ENCODE results near the gene BCO1.
A peak's percentile ranks its signal among the peaks of the same experiment; 100 is the strongest.

BCO1 gene

DNA sequence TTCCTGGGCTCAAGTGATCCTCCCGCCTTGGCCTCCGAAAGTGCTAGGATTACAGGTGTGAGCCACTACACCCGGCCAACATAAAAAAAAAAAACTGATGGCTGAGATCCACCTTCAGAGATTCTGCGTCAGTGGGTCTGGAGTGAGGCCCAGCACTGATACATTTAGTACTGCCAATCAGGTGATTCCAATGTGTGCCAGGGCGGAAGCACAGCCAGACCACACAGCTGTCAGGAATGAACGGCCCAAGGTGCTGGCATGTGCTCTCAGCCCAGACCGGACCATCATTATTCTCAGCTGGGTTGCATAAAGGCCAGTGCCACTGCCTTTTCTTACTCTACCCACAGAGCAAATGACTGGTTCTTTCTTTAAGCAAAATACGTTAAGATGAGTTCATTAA lies 1.2 kb upstream of the BCO1 start:
- DNase-seq: no peak

DNA sequence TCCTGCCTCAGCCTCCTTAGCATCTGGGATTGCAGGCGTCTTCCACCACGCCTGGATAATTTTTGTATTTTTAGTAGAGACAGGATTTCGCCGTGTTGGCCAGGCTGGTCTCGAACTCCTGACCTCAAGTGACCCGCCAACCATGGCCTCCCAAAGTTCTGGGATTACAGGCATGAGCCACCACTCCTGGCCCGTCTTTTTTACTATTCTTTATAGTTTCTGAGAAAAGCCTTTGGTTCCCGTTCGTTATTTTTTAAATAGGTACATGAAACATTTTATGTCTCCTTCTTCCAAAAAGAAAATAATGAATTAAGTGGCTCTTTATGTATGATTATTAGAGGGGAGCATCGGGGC lies 570 bp upstream of the BCO1 start:
- DNase-seq: no peak

DNA sequence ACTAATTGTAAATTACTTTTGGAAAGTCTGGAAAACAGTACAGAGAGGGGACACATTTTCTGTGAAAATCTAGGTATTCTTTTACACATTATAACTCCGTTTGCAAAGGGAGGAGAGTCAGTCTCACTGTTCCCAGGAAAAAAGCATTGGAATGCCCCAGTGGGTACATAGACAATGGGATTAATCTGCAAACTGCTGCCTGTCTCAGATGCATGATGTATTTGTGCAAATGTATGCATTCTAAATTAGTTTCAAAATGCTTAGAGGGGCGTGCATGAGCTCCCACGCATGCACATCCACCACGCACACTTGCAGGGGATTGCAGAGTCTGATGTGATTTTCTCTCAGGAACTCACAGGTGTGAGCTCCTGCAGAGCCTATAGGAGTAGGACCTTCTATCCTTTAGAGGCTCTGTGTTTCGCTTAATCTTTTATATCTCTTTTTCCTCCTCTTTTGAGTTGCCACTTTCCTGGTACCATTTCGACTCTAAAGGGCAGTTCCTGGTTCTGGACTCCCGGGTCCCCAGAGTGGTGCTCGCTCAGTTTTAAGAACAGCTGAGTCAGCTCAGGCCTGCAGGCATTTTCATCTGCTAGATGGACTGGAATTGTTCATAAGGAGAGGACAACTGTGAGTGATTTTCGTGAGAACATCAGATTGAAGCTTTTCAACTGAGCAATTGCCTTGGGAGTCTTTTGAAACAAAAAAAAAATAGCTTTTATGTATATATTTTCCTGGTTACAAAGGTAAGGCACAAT lies 1.1 kb downstream of the BCO1 start:
- no peak for DNase-seq

DNA sequence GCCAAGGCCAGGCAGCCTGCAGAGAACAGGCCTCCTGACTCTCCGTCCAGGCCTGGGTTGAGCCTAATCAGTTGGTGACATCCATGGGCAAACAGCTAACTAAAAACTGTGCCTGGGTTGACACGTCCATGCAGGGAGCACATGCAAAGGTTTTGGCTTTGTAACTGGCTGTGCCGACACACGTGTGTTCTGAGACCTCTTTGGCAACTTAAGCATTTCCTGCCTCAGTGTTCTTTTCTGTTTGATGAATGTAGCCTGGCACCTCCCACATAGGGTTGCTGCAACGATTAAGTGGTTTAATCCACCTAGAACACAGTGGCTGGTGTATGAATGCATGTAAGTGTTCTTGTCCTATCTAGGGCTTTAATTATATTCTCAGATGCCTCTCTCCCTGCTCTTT lies 3.2 kb downstream of the BCO1 start:
- DNase-seq: no peak

DNA sequence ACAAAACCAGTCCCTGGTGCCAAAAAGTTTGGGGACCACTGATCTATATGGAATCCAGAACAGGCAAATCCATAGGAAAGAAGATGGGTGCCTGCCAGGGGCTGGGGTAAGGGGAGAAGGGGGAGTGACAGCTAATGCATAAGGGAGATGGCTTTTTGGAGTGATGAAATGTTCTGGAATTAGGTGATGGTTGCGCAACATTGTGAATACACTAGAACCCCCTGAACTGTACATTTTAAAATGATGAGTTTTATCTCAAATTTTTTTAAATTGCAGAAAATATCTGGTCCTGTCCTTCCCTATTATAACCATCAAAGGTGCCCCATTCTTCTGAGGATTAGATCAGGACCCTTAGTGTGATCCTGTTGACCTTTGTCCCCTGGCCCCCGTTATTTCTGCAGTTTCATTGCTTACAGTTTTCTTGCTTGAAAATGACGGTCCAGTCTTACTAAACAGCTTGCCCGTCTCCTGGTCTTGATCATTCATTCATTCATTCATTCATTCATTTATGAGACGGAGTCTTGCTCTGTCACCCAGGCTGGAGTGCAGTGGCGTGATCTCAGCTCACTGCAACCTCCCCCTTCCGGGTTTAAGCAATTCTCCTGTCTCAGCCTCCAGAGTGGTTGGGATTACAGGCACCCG lies 4.6 kb downstream of the BCO1 start:
- DNase-seq: no peak

DNA sequence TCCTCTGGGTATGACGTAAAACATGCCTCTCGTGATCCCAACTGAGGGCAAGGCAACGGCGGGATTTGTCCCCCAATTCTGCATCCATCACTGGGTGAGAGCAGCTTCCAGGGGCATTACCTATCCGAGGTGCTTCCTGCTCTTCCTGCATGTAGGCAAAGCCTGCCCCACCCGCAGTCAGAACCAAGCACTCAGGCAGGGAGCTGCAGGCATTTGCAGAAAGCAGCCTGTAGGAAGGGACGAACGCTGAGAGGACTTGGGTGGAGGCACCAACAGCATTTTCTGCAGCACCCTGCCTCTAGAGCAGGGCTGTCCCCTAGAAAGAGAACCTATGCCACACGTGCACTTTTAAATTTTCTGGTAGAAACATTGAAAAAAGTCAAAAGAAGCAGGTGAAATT lies 5.5 kb downstream of the BCO1 start:
- no peak for DNase-seq

DNA sequence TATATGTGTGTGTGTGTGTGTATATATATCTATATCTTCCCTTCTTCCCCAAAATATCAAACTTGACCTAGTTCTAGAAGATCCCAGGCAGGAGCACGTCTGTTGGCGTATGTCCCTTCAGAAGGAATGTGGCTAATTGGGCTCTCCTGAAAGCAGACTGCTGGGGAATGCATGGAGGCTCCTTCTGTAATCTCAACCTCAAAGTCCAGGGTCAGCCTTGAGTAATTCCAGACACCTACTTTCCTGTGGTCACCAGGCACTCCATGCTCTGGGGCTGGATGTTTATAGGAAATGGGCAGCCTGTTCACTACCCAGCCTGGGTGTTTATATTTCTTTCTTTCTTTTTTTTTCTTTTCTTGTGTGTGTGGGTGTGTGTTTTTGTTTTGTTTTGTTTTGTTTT lies 13.4 kb downstream of the BCO1 start:
- DNase-seq: no peak

DNA sequence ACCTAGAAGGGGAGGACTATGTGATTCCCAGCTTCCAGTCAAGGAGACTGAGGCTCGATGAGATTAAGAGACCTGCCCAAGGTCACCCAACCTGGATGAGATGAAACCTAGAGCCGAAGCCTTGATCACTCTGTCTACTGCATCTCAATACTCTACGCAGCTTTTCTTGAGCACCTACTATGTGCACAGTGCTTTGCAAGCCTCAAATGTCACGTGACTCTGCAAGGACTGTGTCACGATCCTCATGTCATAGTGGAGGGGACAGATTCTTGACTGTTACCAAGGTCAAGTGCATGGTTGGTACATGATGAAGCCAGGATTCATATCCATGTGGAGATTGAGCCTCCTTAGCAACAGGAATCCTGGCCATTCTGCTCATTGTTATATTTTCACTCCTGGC lies 14.7 kb downstream of the BCO1 start:
- no peak for DNase-seq

DNA sequence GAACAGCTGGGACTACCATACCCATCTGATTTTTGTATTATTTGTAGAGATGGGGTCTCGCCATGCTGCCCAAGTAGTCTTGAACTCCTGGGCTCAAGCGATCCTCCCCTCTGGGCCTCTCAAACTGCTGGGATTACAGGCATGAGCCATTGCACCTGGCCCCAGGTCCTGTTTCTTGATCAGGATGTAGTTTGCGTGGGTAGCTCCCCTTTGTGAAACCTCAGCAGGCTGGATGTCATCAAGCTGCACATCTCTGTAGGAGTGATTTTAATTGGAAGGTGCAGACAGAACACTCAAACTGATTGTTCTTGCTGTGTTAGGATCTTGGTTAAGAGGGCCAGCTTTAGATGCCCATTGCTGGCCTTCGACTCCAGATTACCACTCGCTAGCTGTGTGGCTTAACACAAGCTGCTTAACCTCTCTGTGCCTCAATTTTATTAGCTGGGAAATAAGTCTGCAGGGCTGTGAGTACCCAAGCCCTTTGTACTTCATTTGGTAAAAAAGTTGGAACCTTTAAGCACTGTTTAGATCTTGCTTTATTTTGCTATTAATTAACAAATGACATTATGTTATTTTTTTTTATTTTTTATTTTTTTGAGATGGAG lies 16.5 kb downstream of the BCO1 start:
- no peak for DNase-seq

DNA sequence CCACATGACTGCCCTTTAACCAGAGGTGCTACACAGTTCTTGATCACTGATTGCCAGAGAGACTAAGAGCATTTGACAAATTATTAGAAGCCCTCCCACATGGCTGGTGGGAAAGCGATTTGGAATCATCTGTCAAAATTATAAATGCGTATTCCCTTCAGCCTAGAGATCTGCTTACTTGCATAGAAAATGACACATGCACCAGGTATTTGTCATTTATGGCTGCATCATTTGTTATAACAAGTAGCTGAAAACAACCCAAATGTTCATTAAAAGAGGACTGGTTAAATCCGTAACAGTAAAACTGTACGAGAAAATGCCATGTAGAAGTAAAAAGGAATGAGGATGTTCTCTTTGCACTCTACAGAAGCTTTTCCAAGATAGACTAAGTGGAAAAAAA lies 21.4 kb downstream of the BCO1 start:
- no peak for DNase-seq

DNA sequence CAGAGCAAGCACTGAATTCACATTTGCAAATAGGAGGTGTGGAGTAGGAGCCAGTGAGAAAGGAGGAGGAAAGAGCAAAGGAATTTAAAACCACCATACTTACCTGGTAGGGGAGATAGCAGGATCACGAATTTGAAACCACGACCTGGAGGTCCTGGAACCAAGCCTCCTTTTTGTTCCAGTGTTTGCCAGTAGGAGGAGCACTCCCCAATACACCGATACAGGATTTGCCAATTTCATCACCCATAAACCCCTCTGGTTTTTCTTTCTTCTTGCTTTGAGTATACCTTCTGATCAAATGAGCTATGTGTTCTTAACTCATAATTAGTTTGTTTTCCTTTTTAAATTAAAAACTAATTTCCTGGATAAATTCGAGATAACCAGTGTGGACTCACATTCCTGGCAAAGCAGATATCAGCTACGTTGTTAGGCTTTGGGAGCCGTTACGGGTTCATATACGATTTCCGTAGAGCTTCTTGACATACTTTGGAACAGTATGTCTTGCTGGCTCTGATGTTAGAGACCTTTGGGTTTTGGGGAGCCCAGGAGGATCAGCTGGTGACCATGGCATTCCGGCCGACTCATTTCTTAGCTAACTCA lies 22.7 kb downstream of the BCO1 start:
- DNase-seq: peak; percentile 20

DNA sequence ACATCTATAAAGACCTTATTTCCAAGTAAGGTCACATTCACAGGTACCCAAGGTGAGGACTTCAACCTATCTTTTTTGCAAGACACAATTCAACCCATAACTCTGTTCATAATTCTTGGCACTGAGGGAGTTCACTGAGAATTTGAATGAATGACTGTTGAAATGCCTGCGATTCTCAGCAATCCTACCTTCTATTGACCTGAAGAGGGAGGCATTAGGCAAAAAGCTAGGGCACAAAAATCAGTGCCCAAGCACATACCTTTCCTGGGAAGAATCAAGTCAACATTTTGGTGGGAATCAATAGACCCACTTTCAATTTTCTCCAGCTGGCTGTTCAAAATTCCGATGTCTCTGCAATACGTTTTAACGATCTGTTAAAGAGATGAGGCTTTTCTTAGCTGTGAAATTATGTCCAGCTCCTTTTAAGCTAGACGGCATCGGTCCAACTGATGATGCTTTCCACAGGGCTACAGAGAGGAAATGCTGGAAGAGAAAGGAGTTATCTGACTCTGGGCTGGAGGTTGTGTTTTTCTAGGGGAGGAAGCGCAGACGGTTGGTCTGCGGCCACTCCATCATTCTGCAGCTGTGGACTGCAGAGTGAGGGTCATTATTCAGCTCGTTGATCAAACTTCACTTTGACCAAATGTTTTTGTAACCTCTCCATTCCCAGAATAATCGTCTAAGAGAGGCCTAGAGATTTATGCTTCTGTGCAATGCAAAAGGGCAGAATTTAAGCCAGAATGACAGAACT lies 25.2 kb downstream of the BCO1 start:
- DNase-seq: no peak

DNA sequence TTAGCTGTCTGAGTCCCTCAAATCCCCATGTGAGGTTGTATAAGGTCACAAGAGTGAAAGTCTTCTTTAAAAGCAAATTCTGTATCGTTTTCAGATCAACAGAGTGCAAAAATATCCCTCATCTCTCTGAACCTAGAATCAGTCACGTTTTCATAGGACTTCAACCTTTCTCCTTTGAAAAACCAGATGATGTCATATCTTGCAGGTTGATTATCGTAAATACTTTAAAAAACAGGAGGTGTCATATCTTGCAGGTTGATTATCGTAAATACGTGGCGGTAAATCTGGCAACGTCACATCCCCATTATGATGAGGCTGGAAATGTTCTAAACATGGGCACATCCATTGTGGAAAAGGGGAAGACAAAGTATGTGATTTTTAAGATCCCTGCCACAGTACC lies 25.9 kb downstream of the BCO1 start:
- DNase-seq: no peak

DNA sequence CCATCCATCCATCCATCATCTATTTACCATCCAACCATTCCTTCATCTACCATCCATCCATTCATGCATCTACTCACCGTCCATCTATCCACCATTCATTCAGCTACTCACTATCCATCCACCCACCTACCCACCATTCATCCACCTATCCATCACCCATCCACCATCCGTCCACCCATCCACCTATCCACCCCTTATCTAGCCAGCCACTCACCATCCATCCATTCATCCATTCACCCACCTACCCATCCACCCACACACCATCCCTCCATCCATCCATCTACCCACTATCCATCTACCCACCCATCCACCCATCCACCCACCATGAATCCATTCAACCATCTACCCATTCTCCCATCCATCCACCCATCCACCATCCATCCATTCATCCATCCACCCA lies 26.6 kb downstream of the BCO1 start:
- DNase-seq: no peak

DNA sequence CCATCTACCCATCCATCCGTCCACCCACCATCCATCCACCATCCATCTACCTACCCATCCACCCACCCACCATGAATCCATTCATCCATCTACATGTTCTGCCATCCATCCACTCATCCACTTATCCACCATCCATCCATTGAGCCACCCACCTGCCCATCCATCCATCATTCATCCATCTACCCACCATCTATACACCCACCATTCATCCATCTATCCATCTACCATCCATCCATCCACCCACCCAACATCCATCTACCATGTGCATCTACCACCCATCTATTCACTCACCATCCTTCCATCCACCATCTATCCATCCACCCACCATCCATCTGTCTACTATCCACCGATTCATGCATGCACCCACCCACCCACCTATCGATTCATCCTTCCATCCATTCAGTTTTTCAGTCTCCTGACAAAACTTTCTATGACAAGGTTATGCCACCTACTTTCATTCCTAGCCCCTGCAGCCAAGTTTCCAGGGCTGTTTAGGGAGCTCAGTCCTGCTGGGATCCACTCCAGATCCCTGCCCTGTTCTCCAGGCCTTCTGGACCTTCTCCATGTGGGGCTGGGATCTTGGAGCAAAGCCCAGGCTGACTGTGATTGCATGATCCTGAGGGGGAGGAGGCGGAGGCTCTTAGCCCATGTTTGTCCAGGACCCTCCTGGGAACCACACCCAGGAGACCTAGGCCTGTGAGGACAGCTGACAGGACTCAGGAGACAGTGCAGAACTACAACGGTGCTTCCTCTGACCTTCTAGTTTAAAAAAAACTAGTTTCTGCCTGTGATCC lies 27.4 kb downstream of the BCO1 start:
- DNase-seq: no peak

DNA sequence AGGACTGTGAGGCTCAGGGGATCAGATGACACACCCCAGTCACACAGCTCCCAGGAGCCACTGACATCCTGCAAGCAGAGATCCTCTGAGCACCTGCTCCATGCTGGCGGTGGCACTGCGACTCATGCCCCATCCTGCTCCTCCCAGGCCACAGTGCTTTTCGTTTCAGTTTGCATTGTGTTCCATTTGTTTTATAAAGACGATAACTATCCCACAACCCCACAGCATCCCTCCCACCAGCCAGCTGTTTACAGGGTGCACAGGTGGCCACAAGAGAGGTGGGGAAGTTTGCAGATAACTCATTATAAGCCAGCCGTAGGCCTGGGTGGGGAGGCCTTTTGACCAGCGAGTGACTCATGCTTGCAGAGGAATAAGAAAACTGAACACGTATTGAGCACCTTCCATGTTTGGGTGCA lies 28.2 kb downstream of the BCO1 start:
- no peak for DNase-seq

DNA sequence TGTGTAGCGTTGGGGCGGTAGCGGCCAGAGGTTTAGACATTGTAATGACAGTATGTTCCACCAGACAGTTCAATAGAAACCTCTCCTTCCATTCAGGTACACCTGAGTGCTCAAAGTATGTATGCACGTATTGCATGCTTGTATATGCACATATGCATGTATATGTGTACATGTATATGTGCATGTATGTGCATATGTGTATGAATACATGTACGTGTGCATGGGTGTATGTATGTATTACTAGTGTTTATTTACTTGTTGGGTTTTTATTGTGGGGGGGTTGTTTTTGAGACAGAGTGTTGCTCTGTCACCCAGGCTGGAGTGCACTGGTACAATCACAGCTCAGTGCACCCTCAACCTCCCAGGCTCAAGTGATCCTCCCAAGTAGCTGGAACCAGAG lies 30.0 kb downstream of the BCO1 start:
- DNase-seq: no peak

DNA sequence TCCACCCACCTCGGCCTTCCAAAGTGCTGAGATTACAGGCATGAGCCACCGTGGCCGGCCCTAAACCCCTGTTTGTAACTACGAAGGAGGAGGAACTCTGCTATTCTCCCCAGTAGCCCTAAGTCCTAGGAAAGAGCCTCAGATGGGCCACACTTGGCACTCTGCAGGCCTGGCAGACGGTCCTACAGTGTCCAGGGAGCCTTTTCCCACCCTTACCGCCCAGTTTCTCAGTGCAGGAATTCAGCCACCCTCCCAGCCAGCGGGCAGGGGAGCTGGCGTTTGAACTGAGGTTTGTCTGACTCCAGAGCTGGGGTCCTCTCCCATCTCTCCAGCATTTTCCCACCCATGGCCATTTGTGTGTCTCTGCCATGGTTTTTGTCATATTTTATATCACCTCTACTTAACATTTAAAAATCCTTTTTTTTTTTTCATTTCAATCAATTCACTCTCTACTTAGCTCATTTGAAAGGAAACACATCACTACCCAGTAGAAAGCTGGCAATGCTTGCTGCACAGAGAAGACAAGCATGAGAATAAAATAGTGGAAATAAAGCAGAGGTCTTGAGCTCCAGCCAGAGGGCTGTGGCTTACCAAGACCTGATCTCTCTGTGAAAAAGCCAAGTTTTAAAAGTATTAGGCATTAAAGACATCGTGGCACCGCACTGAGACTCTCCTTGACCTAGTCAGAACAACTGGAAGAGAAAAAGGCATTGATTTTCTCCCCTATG lies 34.9 kb downstream of the BCO1 start:
- DNase-seq: no peak

DNA sequence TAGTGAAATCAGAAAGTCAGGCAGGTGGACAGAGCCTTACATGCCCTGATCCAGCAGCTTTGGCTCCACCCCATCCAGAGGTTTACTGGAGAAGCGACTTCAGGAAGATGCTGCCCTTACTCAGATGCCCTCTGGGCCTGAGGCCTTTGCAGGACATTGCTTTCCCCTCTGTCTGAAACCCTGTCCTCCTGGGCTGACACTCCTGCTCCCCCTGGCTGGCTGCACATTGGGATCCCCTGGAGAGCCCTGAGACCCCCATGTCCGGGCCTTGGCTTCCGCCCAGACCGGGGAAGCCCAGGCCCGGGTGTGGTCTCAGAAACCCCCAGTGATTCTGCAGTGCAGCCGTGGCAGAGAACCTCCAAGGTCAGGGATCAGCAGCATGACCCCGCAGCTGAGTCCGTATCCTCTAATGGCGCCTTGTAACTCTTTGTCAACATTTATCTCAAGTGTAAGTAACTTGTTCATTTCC lies 36.6 kb downstream of the BCO1 start:
- DNase-seq: no peak

DNA sequence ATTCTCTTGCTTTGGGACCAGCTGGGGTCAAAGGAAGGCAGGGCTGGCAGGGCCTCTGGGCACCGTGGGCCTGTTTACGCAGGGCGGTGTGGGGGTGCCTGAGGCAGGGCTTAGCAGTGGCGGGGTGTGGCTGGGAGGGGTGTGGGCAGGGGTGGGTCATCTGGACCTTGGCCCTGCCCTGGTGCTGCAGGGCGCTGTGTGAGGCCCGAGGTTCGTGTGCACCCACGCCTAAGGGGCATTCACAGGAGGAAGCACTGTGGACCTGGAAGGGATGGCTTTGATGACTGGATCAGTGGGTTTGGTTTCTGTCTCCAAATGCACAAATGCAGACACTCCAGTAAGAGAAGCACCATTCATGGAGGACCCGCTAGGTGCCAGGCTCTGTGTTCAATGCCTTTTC lies 37.3 kb downstream of the BCO1 start:
- DNase-seq: no peak

DNA sequence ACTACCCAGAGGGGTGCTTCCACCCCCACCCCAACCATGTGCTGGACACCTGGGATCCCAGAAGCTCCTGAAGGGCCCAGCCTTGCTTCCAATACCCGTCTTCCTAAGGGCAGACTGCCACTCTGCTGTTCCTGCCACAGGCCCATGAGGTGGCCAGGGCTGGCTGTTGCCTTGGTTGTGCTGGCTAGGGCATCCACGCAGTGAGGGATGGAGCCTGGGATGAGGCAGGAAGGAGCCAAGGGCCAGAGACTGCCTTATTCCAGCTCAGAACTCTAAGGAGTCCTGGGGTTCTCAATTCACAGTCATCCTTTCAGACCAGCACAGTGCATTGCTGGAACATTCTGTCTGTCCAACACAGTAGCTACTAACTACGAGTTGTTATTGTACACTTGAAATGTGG lies 37.8 kb downstream of the BCO1 start:
- DNase-seq: no peak

Data from suppressor macrophage treated with lipopolysaccharide for 4 hours (primary cell).